Parathyroid adenoma (tissue), 2 donors: ENCODE data around the gene OR6T1.

Experiments used
- H2AFZ ChIP-seq: fragments of 300-600 bp; sonication (generic); one replicate; pipeline ENCODE4 v1.7.0; 2017; ENCODE audit warnings: antibody characterized with exemption, mild to moderate bottlenecking
- H3K27ac ChIP-seq: fragments of 300-600 bp; sonication (generic); one replicate; pipeline ENCODE4 v1.7.0; 2017
- H3K27me3 ChIP-seq: fragments of 300-600 bp; sonication (generic); one replicate; pipeline ENCODE4 v1.7.0; 2017; ENCODE audit warnings: low read length; ENCODE audit not compliant: control insufficient read depth, insufficient read depth
- H3K36me3 ChIP-seq: fragments of 300-600 bp; sonication (generic); one replicate; pipeline ENCODE4 v1.7.0; 2017; ENCODE audit warnings: low read length; ENCODE audit not compliant: control insufficient read depth, insufficient read depth
- H3K4me1 ChIP-seq: fragments of 300-600 bp; sonication (generic); one replicate; pipeline ENCODE4 v1.7.0; 2017; ENCODE audit warnings: control low read depth
- H3K4me2 ChIP-seq: fragments of 300-600 bp; sonication (generic); one replicate; pipeline ENCODE4 v1.7.0; 2017; ENCODE audit warnings: low read length
- H3K4me3 ChIP-seq: fragments of 300-600 bp; sonication (generic); one replicate; pipeline ENCODE4 v1.7.0; 2017; ENCODE audit warnings: low read depth, low read length
- H3K79me2 ChIP-seq: fragments of 300-600 bp; sonication (generic); one replicate; pipeline ENCODE4 v1.7.0; 2017; ENCODE audit warnings: control low read depth
- H3K9ac ChIP-seq: fragments of 300-600 bp; sonication (generic); one replicate; pipeline ENCODE4 v1.7.0; 2017; ENCODE audit warnings: mild to moderate bottlenecking
- H3K9me3 ChIP-seq: fragments of 300-600 bp; sonication (generic); one replicate; pipeline ENCODE4 v1.7.0; 2017; ENCODE audit warnings: low read length; ENCODE audit not compliant: control insufficient read depth
- TF ChIP-seq, protein P1 (sequence below): fragments of 300-600 bp; sonication (generic); IDR thresholded peaks from one replicate; pipeline ENCODE4 v1.7.0; 2017; ENCODE audit warnings: antibody characterized with exemption, mild to moderate bottlenecking
- donor health status: primary hyperparathyroidism.

OR6T1 gene

DNA sequence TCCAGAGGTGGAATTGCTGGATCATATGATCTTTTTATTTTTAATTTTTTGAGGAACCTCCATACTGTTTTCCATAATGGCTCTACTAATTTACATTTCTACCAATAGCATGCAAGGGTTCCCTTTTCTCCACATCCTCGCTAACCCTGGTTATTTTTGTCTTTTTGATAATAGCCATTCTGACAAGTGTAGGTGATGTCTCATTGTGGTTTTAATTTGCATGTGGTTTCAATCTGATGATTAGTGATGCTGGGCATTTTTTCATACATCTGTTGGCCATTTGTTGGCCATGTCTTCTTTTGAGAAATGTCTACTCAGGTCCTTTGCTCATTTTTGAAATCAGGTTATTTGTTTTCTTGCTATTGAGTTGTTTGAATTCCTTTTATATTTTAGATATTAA, 19.6 kb downstream of the OR6T1 start:
- Histone ChIP-seq H3K4me2 (no peak overlapping the region), H3K27ac (no peak overlapping the region), H3K4me3 (no peak overlapping the region), H3K9me3 (no peaks in the 10 kb centered on the region), H3K9ac (no peak overlapping the region), H3K4me1 (no peaks in the 10 kb centered on the region), H3K79me2 (no peaks in the 10 kb centered on the region), H3K27me3 (no peaks in the 10 kb centered on the region), H2AFZ (no peak overlapping the region), H3K36me3 (no peaks in the 10 kb centered on the region)
- TF ChIP-seq, protein P1, sequence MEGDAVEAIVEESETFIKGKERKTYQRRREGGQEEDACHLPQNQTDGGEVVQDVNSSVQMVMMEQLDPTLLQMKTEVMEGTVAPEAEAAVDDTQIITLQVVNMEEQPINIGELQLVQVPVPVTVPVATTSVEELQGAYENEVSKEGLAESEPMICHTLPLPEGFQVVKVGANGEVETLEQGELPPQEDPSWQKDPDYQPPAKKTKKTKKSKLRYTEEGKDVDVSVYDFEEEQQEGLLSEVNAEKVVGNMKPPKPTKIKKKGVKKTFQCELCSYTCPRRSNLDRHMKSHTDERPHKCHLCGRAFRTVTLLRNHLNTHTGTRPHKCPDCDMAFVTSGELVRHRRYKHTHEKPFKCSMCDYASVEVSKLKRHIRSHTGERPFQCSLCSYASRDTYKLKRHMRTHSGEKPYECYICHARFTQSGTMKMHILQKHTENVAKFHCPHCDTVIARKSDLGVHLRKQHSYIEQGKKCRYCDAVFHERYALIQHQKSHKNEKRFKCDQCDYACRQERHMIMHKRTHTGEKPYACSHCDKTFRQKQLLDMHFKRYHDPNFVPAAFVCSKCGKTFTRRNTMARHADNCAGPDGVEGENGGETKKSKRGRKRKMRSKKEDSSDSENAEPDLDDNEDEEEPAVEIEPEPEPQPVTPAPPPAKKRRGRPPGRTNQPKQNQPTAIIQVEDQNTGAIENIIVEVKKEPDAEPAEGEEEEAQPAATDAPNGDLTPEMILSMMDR, result no peak

DNA sequence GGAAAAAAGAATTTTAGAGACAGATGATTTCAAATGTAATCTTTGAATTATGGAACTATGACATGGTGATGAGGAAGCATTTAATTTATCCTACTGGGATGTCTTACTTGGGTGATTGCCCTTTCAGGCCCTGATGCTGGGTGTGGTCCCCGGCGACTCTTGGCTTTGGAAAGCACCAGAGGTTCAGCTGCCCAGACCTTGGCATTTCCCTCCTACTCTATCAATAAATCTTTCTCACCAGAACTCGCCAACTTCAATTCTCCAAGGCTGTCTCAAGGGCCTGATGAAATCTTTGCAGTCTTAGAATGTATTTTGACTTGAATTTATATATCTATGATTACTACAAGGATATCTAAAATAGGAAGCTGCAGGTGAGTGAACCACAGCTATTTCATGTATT, 22.7 kb downstream of the OR6T1 start:
- no peaks in the 10 kb centered on the region for H3K36me3 ChIP-seq
- no peaks in the 10 kb centered on the region for H3K4me1 ChIP-seq
- no peaks in the 10 kb centered on the region for H3K27me3 ChIP-seq
- H2AFZ ChIP-seq, result no peak overlapping the region
- H3K9me3 ChIP-seq, result no peaks in the 10 kb centered on the region
- H3K4me3 ChIP-seq, result no peak overlapping the region
- TF ChIP-seq, protein P1, result no peak
- no peak overlapping the region for H3K4me2 ChIP-seq
- no peaks in the 10 kb centered on the region for H3K79me2 ChIP-seq
- no peak overlapping the region for H3K9ac ChIP-seq
- no peak overlapping the region for H3K27ac ChIP-seq

DNA sequence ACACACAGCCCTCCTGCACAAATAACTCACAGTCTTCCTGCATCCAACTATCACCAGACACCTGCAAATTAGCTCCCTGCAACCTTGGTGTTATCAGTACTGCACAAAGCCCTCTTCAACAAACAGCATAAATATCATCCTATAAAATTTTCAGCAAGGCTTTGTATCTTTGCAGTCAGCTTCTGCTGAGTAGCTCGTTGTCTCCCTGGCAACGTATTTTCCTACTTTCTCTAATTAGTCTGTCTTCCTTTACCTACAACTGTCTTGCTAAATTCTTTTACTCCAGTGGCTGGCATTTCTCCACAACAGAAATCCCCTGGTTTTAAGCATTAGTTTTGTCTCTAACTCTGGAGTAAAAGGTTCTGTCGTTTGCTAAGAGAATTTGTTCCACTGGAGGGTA, 37.8 kb downstream of the OR6T1 start:
- Histone ChIP-seq H3K4me1 (no peaks in the 10 kb centered on the region), H3K4me3 (no peak overlapping the region), H3K9ac (no peak overlapping the region), H2AFZ (no peak overlapping the region), H3K27me3 (no peaks in the 10 kb centered on the region), H3K4me2 (no peak overlapping the region), H3K9me3 (no peaks in the 10 kb centered on the region), H3K36me3 (no peaks in the 10 kb centered on the region), H3K27ac (no peak overlapping the region), H3K79me2 (no peaks in the 10 kb centered on the region)
- TF ChIP-seq, protein P1, result no peak

DNA sequence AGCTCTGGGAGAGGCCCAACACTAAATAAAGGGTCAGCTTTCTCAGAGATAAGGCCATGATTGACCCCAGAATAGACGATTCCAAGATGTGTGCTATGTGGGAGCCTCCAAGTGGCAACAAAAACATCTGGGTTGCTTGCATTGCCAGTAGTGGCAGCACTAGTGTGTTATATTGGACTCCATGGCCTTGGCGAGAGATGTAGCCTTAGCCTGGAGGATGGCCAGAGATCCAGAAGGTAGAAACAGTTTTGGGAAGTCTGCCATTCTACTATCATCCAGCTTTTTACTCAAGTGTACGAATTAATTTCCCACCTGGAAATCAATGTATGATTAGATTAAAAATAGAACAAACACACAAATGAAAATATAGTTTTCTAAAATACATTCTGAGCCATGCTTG, 38.7 kb downstream of the OR6T1 start:
- H3K79me2 ChIP-seq, result no peaks in the 10 kb centered on the region
- H3K36me3 ChIP-seq, result no peaks in the 10 kb centered on the region
- no peak overlapping the region for H3K4me2 ChIP-seq
- no peak overlapping the region for H3K27ac ChIP-seq
- no peak overlapping the region for H3K4me3 ChIP-seq
- no peaks in the 10 kb centered on the region for H3K9me3 ChIP-seq
- TF ChIP-seq, protein P1, result no peak
- no peaks in the 10 kb centered on the region for H3K4me1 ChIP-seq
- H3K9ac ChIP-seq, result no peak overlapping the region
- no peak overlapping the region for H2AFZ ChIP-seq
- no peaks in the 10 kb centered on the region for H3K27me3 ChIP-seq

DNA sequence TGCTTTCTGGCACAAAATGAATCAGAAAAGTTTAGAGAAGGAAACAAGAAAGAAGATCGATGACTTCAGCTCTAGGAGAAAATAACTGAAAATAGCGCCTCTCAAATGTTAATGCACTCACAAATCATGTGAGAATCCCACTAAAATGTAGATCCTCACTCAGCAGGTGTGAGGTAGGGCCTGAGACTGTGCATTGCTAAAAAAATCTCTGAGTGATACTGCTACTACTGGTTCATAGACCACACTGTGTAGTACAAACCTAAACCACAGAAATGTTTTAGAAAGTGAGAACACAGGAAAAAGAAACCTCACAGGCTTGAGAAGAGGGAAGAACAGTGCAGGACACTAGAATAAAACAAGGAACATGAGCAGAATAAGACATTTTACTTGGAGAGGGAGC, 39.7 kb downstream of the OR6T1 start:
- Histone ChIP-seq H3K27me3 (no peaks in the 10 kb centered on the region), H2AFZ (no peak overlapping the region), H3K9me3 (no peaks in the 10 kb centered on the region), H3K27ac (no peak overlapping the region), H3K4me2 (no peak overlapping the region), H3K79me2 (no peaks in the 10 kb centered on the region), H3K4me1 (no peaks in the 10 kb centered on the region), H3K36me3 (no peaks in the 10 kb centered on the region), H3K9ac (no peak overlapping the region), H3K4me3 (no peak overlapping the region)
- TF ChIP-seq, protein P1, result no peak
